Smooth muscle cell (in vitro differentiated cells): ENCODE data around the gene COL8A1. TPM values are rescaled to one million over a fixed set of nuclear protein-coding genes. Genes with fewer than 3 reads are reported as not detected.

Experiments used
- DNase-seq: peaks from one replicate; lab custom pipeline; 2025; ENCODE audit not compliant: unreplicated experiment; lab: John Stamatoyannopoulos, UW
- H2AFZ ChIP-seq: fragments of 200-600 bp; sonication (generic); 2 replicates; pipeline ENCODE4 v1.6.0; 2016; ENCODE audit warnings: antibody characterized with exemption, low read depth, mild to moderate bottlenecking
- H3F3A ChIP-seq: fragments of 200-600 bp; sonication (generic); 2 replicates; pipeline ENCODE4 v1.6.0; 2017; ENCODE audit warnings: antibody characterized with exemption, low read depth
- H3K27ac ChIP-seq: fragments of 200-600 bp; sonication (generic); 2 replicates; pipeline ENCODE4 v1.5.1; 2016; ENCODE audit warnings: low read depth, mild to moderate bottlenecking
- H3K27me3 ChIP-seq: fragments of 200-600 bp; sonication (generic); 2 replicates; pipeline ENCODE4 v1.6.1; 2016; ENCODE audit warnings: low read depth, mild to moderate bottlenecking
- H3K36me3 ChIP-seq: fragments of 200-600 bp; sonication (generic); 2 replicates; pipeline ENCODE4 v1.5.1; 2016; ENCODE audit warnings: low read depth
- H3K4me1 ChIP-seq: fragments of 200-600 bp; sonication (generic); 2 replicates; pipeline ENCODE4 v1.5.1; 2016; ENCODE audit warnings: low read depth
- H3K4me2 ChIP-seq: fragments of 200-600 bp; sonication (generic); 2 replicates; pipeline ENCODE4 v1.6.0; 2016; ENCODE audit warnings: mild to moderate bottlenecking
- H3K4me3 ChIP-seq: fragments of 200-600 bp; sonication (generic); 2 replicates; pipeline ENCODE4 v1.5.1; 2016; ENCODE audit warnings: mild to moderate bottlenecking
- H3K79me2 ChIP-seq: fragments of 200-600 bp; sonication (generic); 2 replicates; pipeline ENCODE4 v1.6.0; 2016; ENCODE audit warnings: low read depth, mild to moderate bottlenecking
- H3K9ac ChIP-seq: fragments of 200-600 bp; sonication (generic); 2 replicates; pipeline ENCODE4 v1.6.0; 2016; ENCODE audit warnings: low read depth
- H3K9me3 ChIP-seq: fragments of 200-600 bp; sonication (generic); replicated peaks from 2 replicates; pipeline ENCODE4 v1.5.1; 2016; ENCODE audit warnings: low read depth
- H4K20me1 ChIP-seq: fragments of 200-600 bp; sonication (generic); 2 replicates; pipeline ENCODE4 v1.6.0; 2016; ENCODE audit warnings: low read depth
- CTCF ChIP-seq: fragments of 200-600 bp; sonication (generic); IDR thresholded peaks from 2 replicates; pipeline ENCODE4 v1.5.1; 2017; ENCODE audit warnings: borderline replicate concordance, mild to moderate bottlenecking, antibody characterized with exemption; ENCODE audit not compliant: insufficient read depth, poor library complexity, severe bottlenecking
- WGBS: methylation state at CpG from one replicate; pipeline ENCODE4 v1.1.7; 2016; ENCODE audit warnings: low lambda C conversion rate; 5-methylcytosine and 5-hydroxymethylcytosine counted together
- polyA plus RNA-seq: library from polyadenylated mRNA; unstranded; fragments of >200 nt; fragmentation: Nextera tagmentation; extraction: Ambion mirVana; gene quantifications from 2 replicates; pipeline ENCODE4 v1.2.1, GENCODE V29; 2016
- total RNA-seq: library from RNA; depleted of rRNA; stranded (reverse); fragments of >200 nt; gene quantifications from 2 replicates; pipeline ENCODE4 v1.2.3, GENCODE V29; 2014

The COL8A1 gene
- total and polyA plus RNA-seq, 2 experiments from 2014 or later = 7.9 to 8.2 TPM

GRCh38 chr3:99708207-99708745, 69.9 kb downstream of the COL8A1 start:
- no peaks in the 10 kb centered on the region for H3K4me1 ChIP-seq
- no peak overlapping the region for H2AFZ ChIP-seq
- H3K4me2 ChIP-seq = no peak overlapping the region
- no peak for DNase-seq
- WGBS = 65% methylated on average over 4 of the region's 4 CpGs
- H3K9me3 ChIP-seq = no peaks in the 10 kb centered on the region
- no peak for TF ChIP-seq CTCF
- H3K27ac ChIP-seq = peak overlapping the region; percentile 60
- H4K20me1 ChIP-seq = no peaks in the 10 kb centered on the region
- H3K27me3 ChIP-seq = no peaks in the 10 kb centered on the region
- H3K4me3 ChIP-seq = no peak overlapping the region
- no peaks in the 10 kb centered on the region for H3K36me3 ChIP-seq
- H3K79me2 ChIP-seq = no peaks in the 10 kb centered on the region
- no peaks in the 10 kb centered on the region for H3F3A ChIP-seq
- H3K9ac ChIP-seq = peak overlapping the region; percentile 22

- Histone ChIP-seq H3K36me3 (no peaks in the 10 kb centered on the region), H4K20me1 (no peaks in the 10 kb centered on the region), H3K9me3 (no peaks in the 10 kb centered on the region), H3K27ac (no peak overlapping the region), H3K4me1 (no peaks in the 10 kb centered on the region), H3F3A (no peaks in the 10 kb centered on the region), H3K4me2 (no peak overlapping the region), H3K4me3 (no peak overlapping the region), H2AFZ (no peak overlapping the region), H3K79me2 (no peaks in the 10 kb centered on the region), H3K9ac (no peak overlapping the region), H3K27me3 (no peaks in the 10 kb centered on the region)
- WGBS = 93% methylated on average over 1 of the region's 1 CpG
- TF ChIP-seq CTCF = no peak
- no peak for DNase-seq
Measured at GRCh38 chr3:99709686-99710085, 71.3 kb downstream of the COL8A1 start.

- no peaks in the 10 kb centered on the region for H3K36me3 ChIP-seq
- no peaks in the 10 kb centered on the region for H3F3A ChIP-seq
- no peaks in the 10 kb centered on the region for H3K79me2 ChIP-seq
- no peak overlapping the region for H3K9ac ChIP-seq
- no peaks in the 10 kb centered on the region for H3K9me3 ChIP-seq
- H3K4me2 ChIP-seq = no peak overlapping the region
- H3K4me1 ChIP-seq = no peaks in the 10 kb centered on the region
- no peaks in the 10 kb centered on the region for H4K20me1 ChIP-seq
- no peak overlapping the region for H2AFZ ChIP-seq
- no peak overlapping the region for H3K27ac ChIP-seq
- 99% methylated on average over 3 of the region's 3 CpGs for WGBS
- no peak overlapping the region for H3K4me3 ChIP-seq
- no peak for TF ChIP-seq CTCF
- DNase-seq = no peak
- no peaks in the 10 kb centered on the region for H3K27me3 ChIP-seq
Measured at GRCh38 chr3:99710094-99710493, 71.7 kb downstream of the COL8A1 start.

GRCh38 chr3:99711351-99711750, 73.0 kb downstream of the COL8A1 start:
- H3K27ac ChIP-seq = no peak overlapping the region
- no peak overlapping the region for H3K4me3 ChIP-seq
- 79% methylated on average over 4 of the region's 4 CpGs for WGBS
- H3K9ac ChIP-seq = no peak overlapping the region
- H3K36me3 ChIP-seq = no peaks in the 10 kb centered on the region
- no peak for TF ChIP-seq CTCF
- H3K9me3 ChIP-seq = no peaks in the 10 kb centered on the region
- no peaks in the 10 kb centered on the region for H3K27me3 ChIP-seq
- DNase-seq = no peak
- no peak overlapping the region for H2AFZ ChIP-seq
- no peaks in the 10 kb centered on the region for H4K20me1 ChIP-seq
- H3K4me1 ChIP-seq = no peaks in the 10 kb centered on the region
- no peaks in the 10 kb centered on the region for H3K79me2 ChIP-seq
- no peaks in the 10 kb centered on the region for H3F3A ChIP-seq
- H3K4me2 ChIP-seq = no peak overlapping the region
